Prostate gland (tissue), 2 donors: ENCODE data around the gene RIF1.

Source experiments
- CTCF ChIP-seq, 4 experiments: fragments of 200-600 bp in 2 of 4; fragments of 450-650 bp in 2 of 4; sonication (generic) in 2 of 4; IDR thresholded peaks; 1 replicate in 3 of 4; 2 replicates in 1 of 4; pipeline ENCODE4 v1.5.1; 2016 to 2019; ENCODE audit warnings: antibody characterized with exemption in 4 of 4, mild to moderate bottlenecking in 2 of 4, moderate library complexity in 2 of 4
- POLR2A ChIP-seq: fragments of 450-650 bp; IDR thresholded peaks from one replicate; pipeline ENCODE4 v1.6.1; 2016; ENCODE audit warnings: antibody characterized with exemption, mild to moderate bottlenecking
- POLR2AphosphoS5 ChIP-seq: sonication (generic); formaldehyde crosslinking; IDR thresholded peaks from one replicate; pipeline ENCODE4 v1.6.1; 2017; ENCODE audit warnings: antibody characterized with exemption

- TF ChIP-seq POLR2AphosphoS5 = no peak
- no peak for TF ChIP-seq CTCF (IDR thresholded peaks at IDR 0.05)
- TF ChIP-seq POLR2A = no peak
Measured at GRCh38 chr2:151379169-151379568, 30.5 kb upstream of the RIF1 start.
